ENCODE results near the gene TOP1. TPM values are rescaled to one million over a fixed set of nuclear protein-coding genes. Genes with fewer than 3 reads are reported as not detected.

TOP1 gene
- total RNA-seq, 1 donor from 2014 or later = 72.7 TPM

DNA sequence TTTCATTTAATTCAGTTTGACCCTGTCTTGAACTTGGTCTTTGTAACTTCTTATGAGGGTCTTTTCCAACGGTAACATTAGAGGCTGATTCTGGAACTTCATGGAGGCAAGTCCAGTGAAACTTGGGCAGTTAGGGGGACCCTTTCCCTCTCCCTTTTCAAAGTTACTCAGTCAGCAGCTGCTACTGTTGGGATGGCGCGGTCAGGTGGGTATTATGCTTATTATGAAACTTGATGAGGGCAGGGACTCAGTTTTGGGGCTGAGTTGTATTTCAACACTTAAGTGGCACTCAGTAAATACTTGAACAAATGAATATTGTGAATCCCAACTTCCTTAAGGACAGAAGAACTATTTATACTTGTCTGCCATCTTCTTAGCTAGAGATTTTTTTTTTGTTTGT lies 20.8 kb downstream of the TOP1 start:
- no peak overlapping the region for H3K4me3 Mint-ChIP-seq (ENCODE audit: unreplicated experiment)
- H3K27ac Mint-ChIP-seq (ENCODE audit: unreplicated experiment) = no peak overlapping the region
- H3K9me3 Mint-ChIP-seq (ENCODE audit: unreplicated experiment) = no peaks in the 10 kb centered on the region
- peaks cover 2% of the 10 kb centered on the region for H3K27me3 Mint-ChIP-seq (ENCODE audit: unreplicated experiment)
- no peak for DNase-seq (ENCODE audit: low spot score)
- TF ChIP-seq, protein P1, sequence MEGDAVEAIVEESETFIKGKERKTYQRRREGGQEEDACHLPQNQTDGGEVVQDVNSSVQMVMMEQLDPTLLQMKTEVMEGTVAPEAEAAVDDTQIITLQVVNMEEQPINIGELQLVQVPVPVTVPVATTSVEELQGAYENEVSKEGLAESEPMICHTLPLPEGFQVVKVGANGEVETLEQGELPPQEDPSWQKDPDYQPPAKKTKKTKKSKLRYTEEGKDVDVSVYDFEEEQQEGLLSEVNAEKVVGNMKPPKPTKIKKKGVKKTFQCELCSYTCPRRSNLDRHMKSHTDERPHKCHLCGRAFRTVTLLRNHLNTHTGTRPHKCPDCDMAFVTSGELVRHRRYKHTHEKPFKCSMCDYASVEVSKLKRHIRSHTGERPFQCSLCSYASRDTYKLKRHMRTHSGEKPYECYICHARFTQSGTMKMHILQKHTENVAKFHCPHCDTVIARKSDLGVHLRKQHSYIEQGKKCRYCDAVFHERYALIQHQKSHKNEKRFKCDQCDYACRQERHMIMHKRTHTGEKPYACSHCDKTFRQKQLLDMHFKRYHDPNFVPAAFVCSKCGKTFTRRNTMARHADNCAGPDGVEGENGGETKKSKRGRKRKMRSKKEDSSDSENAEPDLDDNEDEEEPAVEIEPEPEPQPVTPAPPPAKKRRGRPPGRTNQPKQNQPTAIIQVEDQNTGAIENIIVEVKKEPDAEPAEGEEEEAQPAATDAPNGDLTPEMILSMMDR (IDR thresholded peaks at IDR 0.05; ENCODE audit: unreplicated experiment) = no peak
- H3K36me3 Mint-ChIP-seq (ENCODE audit: low read depth, unreplicated experiment) = peaks cover 4% of the 10 kb centered on the region
- peaks cover 47% of the 10 kb centered on the region for H3K4me1 Mint-ChIP-seq (ENCODE audit: unreplicated experiment)

DNA sequence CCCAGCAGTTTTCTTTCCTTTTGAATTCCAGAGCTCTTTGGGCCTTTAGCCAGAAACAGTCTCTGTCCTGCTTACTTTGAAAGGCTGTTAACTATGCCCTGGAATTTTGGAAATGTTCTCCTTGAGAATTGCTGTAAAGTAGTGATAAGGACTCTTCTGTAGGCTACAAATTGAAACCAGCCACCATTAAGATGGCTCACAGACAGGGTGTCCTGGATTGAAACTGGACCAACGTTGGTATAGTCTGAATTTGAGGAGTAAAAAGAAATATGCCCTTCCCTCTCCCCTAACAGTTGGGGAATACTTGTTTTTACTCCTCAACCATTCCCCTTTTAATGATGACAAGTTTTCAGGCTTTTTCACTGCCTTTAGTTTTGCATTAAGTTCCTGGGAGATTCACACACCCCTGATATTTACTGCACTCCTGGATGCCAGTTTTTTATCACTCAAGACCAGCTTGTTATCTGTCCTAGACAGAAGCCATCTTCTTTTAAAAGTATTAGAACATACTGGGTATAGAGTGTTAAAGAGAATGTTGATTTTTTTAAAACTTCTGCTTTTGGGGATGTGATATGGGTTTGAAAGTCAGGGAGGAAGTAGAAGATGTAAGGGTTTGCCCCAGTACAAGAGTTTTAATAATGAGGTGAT lies 21.9 kb downstream of the TOP1 start:
- H3K9me3 Mint-ChIP-seq (ENCODE audit: unreplicated experiment) = no peaks in the 10 kb centered on the region
- peaks cover 4% of the 10 kb centered on the region for H3K36me3 Mint-ChIP-seq (ENCODE audit: low read depth, unreplicated experiment)
- H3K27me3 Mint-ChIP-seq (ENCODE audit: unreplicated experiment) = no peaks in the 10 kb centered on the region
- no peak for DNase-seq (ENCODE audit: low spot score)
- TF ChIP-seq, protein P1 (IDR thresholded peaks at IDR 0.05; ENCODE audit: unreplicated experiment) = no peak
- peaks cover 51% of the 10 kb centered on the region for H3K4me1 Mint-ChIP-seq (ENCODE audit: unreplicated experiment)
- no peak overlapping the region for H3K27ac Mint-ChIP-seq (ENCODE audit: unreplicated experiment)
- H3K4me3 Mint-ChIP-seq (ENCODE audit: unreplicated experiment) = no peak overlapping the region

DNA sequence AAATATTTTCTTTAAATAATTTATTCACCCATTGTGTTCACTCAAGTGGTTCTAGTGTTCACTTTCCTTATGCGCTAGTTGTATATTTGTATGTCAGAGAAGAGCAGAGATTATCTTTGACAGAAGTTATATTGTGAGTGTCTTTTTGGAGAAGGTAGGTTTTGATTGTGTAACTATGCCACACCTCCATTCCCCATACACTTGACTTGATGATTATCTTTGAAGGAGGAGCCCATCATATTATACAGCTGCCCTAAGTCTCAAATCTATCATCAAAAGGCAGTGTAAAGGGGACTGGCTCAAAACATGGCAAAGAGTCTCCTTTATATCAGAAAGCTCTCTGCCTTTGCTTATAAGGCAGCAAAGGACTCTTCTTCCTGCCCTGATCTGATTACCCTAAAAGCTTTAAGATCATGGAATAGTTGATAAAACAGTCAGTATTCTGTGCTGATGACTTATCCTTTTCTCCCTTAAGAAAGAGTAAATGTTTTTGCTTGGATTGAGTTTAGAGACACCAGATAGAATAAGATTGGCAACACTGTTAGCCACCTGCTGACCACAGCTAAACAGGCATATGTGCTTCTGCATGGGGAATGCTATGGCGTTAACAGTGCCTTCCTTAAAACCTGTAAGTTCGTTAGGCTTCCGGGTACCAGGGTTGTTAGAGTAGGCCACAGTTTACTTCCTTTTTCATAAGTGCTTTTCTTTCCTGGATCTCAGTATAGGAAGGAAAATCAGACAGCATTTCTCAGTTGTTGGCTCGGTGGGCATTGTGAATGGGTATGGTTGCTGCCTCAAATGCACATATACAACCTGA lies 22.6 kb downstream of the TOP1 start:
- H3K4me3 Mint-ChIP-seq (ENCODE audit: unreplicated experiment) = no peak overlapping the region
- no peak overlapping the region for H3K27ac Mint-ChIP-seq (ENCODE audit: unreplicated experiment)
- H3K9me3 Mint-ChIP-seq (ENCODE audit: unreplicated experiment) = no peaks in the 10 kb centered on the region
- peaks cover 4% of the 10 kb centered on the region for H3K36me3 Mint-ChIP-seq (ENCODE audit: low read depth, unreplicated experiment)
- no peak for DNase-seq (ENCODE audit: low spot score)
- no peaks in the 10 kb centered on the region for H3K27me3 Mint-ChIP-seq (ENCODE audit: unreplicated experiment)
- TF ChIP-seq, protein P1 (IDR thresholded peaks at IDR 0.05; ENCODE audit: unreplicated experiment) = no peak
- H3K4me1 Mint-ChIP-seq (ENCODE audit: unreplicated experiment) = peaks cover 52% of the 10 kb centered on the region

DNA sequence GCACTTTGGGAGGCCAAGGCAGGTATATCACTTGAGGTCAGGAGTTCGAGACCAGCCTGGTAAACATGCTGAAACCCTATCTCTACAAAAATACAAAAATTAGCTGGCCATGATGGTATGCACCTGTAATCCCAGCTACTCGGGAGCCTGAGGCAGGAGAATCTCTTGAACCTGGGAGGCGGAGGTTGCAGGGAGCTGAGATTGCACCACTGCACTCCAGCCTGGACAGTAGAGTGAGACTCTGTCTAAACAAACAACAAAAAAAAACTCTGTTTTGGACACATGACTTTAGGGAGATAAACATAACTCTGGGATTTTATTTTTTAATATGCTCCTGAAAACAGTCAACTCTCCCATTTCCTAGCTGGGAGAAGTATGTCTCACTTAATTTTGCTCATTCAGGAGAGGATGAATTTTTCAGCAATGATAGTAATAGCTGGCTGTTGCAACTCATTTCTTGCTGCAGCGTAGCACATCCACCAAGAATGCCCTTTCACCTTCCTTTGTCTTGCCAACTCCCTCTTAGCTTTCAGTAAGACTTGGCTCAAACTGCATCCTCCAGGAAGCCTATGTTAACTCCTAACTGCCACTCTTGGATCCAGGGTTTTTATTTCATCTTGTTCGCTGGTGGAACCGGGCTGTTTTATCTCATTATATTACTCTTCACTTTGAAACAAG lies 24.3 kb downstream of the TOP1 start:
- Mint-ChIP-seq H3K4me1 (ENCODE audit: unreplicated experiment) (peaks cover 48% of the 10 kb centered on the region), H3K4me3 (ENCODE audit: unreplicated experiment) (no peak overlapping the region), H3K36me3 (ENCODE audit: low read depth, unreplicated experiment) (peaks cover 4% of the 10 kb centered on the region), H3K9me3 (ENCODE audit: unreplicated experiment) (no peaks in the 10 kb centered on the region), H3K27me3 (ENCODE audit: unreplicated experiment) (no peaks in the 10 kb centered on the region), H3K27ac (ENCODE audit: unreplicated experiment) (peak overlapping the region; percentile 45)
- TF ChIP-seq, protein P1 (IDR thresholded peaks at IDR 0.05; ENCODE audit: unreplicated experiment) = no peak
- no peak for DNase-seq (ENCODE audit: low spot score)
